HL-60/S4 treated with phorbol 12-myristate 13-acetate at 8.2 ng/mL for 4 days and 3 days (cell line): ENCODE results near the gene ZNF695.

Source experiments
- in situ Hi-C: fragments of 300-500 bp; cut with MboI; formaldehyde crosslinking; loops from 2 replicates; pipeline ENCODE4 v1.15.0; 2022; ENCODE audit warnings: low sequenced_read_pairs

ZNF695 gene

DNA sequence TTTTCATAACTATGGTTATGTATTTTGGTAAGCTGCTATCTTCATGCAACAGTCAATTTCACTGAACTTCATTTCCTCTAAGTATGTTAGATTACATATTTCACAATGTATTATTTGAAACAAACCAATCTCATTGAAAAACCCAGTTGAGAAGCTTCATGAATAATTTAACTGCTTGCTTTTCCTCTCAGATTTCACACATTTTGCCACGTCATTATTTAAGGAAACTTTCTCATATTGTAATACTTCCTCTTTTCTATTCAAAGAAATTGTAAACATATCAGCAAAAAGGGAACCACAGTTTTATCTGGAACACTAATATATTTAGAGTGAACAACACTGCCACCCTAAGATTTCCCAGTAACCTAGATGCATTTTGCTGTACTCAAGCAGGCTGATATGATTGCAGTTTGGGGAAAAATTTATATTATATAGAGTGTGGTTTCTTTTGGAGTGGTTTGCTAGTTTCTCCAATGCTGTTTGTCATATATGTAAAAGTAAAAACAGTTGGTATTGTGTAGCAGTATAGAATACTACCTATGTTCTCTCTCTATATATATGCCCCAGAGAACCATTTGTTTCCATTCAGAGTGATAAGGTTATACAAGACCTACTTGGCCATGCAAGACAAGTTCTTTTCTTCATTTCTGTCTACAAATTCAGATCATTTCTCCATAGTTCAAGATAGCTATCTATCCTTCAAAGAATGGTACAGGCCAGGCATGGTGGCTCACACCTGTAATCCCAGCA, 47.7 kb downstream of the ZNF695 start:
- in situ Hi-C loops = no loop called here

DNA sequence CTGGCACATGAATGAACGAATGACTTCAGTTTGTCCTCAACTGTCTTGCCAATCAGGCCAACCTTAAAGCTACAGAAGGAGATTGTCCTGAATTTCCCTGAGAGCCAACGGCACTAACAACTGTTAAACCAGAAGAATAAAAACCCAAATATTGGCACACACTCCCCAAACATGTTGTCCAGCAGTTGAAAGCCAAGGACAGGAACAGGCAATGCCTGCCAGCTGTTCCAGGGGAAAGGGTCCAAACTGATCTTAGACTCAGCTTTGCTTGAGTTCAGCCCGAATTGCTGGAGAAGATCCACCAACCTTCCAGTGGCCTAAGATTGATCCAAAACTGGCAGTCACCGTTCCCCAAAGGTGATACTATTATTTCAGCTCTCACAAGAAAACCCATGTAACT, 53.7 kb downstream of the ZNF695 start:
- in situ Hi-C loops = no loop called here

GRCh38 chr1:246951413-246951812, 56.4 kb downstream of the ZNF695 start:
- in situ Hi-C loops = no loop called here

DNA sequence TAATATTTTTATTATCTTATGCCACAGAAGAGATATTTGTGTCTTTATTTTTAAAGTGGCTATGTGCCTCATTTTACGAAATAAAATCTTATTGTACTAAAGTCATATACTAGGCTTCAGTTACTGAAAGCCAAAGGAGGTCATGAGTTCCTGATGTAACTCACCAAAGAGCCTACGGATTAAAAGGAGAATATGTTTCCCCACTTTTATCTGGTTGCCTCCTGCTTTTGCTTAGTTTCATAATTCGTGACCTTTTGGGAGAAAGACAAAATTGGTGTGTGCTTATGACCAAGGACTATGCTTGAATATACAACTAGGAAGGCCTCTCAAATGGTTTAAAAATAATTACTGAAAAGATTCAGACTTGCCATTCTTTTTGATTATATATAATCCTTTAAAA, 57.9 kb downstream of the ZNF695 start:
- in situ Hi-C loops = no loop called here

DNA sequence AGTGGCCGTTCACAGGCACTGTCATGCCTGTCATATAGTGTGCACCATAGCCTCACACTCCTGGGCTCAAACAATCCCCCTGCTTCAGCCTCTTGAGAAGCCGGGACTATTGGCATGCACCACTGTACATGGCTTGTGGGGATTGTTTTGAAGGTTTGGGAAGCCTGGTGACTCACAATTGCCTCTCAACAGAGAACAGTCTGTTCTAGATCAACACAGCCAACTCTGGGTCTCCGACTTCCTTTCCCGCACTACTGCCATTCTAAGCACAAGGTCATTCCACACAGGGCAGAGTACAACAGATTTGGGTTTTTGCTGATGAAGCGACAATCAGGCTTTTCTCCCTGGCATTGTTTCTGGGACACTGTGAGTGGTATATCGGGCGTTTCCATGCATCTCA, 60.6 kb downstream of the ZNF695 start:
- in situ Hi-C loops = no loop called here

DNA sequence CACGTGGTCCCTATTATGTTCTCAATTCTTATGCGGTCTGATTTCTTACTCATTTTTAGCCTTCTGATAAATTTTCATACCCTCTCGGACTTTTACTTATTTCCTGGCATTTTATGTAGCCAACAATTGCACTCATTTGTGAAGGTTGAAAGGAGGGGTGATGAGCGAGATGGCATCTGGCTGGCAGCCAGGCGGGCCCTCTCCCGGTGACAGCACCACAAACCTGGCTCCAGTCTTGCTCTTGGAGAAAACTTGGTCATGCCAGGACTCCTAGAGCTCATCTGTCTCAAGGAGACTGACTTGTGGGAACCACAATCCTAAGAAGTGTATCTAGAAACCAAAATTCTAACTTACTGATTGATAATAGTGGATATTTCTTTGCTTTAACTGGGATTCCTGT, 61.5 kb downstream of the ZNF695 start:
- in situ Hi-C loops = no loop called here
